Activated CD4-positive, alpha-beta memory T cell treated with anti-CD3 and anti-CD28 coated beads, Interleukin-2, amount 10 ng/mL, durations not matched to agents 7 days and 5 days (primary cell): ENCODE measurements around the gene WDR44. TPM values are rescaled to one million over a fixed set of nuclear protein-coding genes. Genes with fewer than 3 reads are reported as not detected.

Experiments
- CTCF ChIA-PET: fragments of 350-600 bp; sonication (Branson Sonifier 250); formaldehyde crosslinking; loops from one replicate; lab custom pipeline; 2021; ENCODE audit warnings: antibody characterized with exemption, inconsistent platforms; lab: Charles Lee
- POLR2A ChIA-PET: fragments of 350-600 bp; sonication (Branson Sonifier 250); formaldehyde crosslinking; loops from one replicate; lab custom pipeline; 2021; ENCODE audit warnings: antibody characterized with exemption; lab: Charles Lee
- DNase-seq: peaks from one replicate; pipeline ENCODE4 v3.0.0-alpha.2; 2020
- H3K27ac Mint-ChIP-seq: one replicate; pipeline ENCODE4 v1.8.0; 2021; ENCODE audit warnings: mild to moderate bottlenecking, mixed read lengths
- H3K27me3 Mint-ChIP-seq: one replicate; pipeline ENCODE4 v1.8.0; 2021; ENCODE audit warnings: mixed read lengths
- H3K36me3 Mint-ChIP-seq: one replicate; pipeline ENCODE4 v1.8.0; 2021; ENCODE audit warnings: low read depth, mixed read lengths
- H3K4me1 Mint-ChIP-seq: one replicate; pipeline ENCODE4 v1.8.0; 2021; ENCODE audit warnings: mixed read lengths
- H3K4me3 Mint-ChIP-seq: one replicate; pipeline ENCODE4 v1.8.0; 2021; ENCODE audit warnings: mild to moderate bottlenecking, mixed read lengths
- H3K9me3 Mint-ChIP-seq: one replicate; pipeline ENCODE4 v1.8.0; 2021; ENCODE audit warnings: mixed read lengths
- total RNA-seq, 2 experiments: library from RNA; stranded (reverse); gene quantifications; one replicate each; pipeline ENCODE4 v1.2.3, GENCODE V29; 2021

The WDR44 gene
- total RNA-seq, 2 experiments from 2014 or later: 18.9 to 19.9 TPM

DNA sequence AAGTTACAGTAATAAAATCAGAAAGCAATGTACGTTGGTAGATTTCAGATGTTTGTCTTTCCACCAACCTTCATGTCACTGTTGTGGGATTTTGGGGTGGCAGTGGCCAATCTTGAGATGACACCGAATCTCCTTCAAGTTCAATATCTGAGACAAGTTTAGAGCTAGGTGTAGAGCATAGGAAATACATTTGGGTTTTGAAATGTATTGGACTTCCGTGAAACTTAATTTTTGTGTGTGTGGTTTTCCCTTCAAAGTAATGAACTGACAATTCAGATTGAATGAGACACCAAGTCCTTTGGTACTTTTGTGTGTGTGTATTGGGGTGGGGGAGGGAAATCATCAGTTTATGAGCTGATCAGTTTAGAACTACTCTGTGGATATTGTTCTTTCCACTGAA, 1.8 kb downstream of the WDR44 start:
- H3K9me3 Mint-ChIP-seq: no peaks in the 10 kb centered on the region
- peak; percentile 17 for DNase-seq
- peaks cover 49% of the 10 kb centered on the region for H3K4me1 Mint-ChIP-seq
- no peaks in the 10 kb centered on the region for H3K36me3 Mint-ChIP-seq
- H3K4me3 Mint-ChIP-seq: peak overlapping the region; percentile 97
- no peaks in the 10 kb centered on the region for H3K27me3 Mint-ChIP-seq
- CTCF ChIA-PET: interaction anchor here (1.0 kb wide), 1 partner anchor 112 kb away, joined by 3 read pairs; no protein-coding TSS in a partner anchor
- POLR2A ChIA-PET: interaction anchor here (0.8 to 4.0 kb wide), 2 partner anchors 47 to 148 kb away, joined by 3 to 23 read pairs; partner anchors contain the start of gene DOCK11
- peak overlapping the region; percentile 98 for H3K27ac Mint-ChIP-seq

- peak overlapping the region; percentile 97 for H3K4me3 Mint-ChIP-seq
- no peaks in the 10 kb centered on the region for H3K27me3 Mint-ChIP-seq
- H3K36me3 Mint-ChIP-seq: no peaks in the 10 kb centered on the region
- peaks cover 54% of the 10 kb centered on the region for H3K4me1 Mint-ChIP-seq
- ChIA-PET POLR2A (interaction anchor here (0.8 to 4.0 kb wide), 2 partner anchors 46 to 148 kb away, joined by 3 to 23 read pairs; partner anchors contain the start of gene DOCK11), CTCF (interaction anchor here (1.0 kb wide), 1 partner anchor 111 kb away, joined by 3 read pairs; no protein-coding TSS in a partner anchor)
- DNase-seq: no peak
- peak overlapping the region; percentile 98 for H3K27ac Mint-ChIP-seq
- no peaks in the 10 kb centered on the region for H3K9me3 Mint-ChIP-seq
Observed at GRCh38 chrX:118348186-118348810, 2.4 kb downstream of the WDR44 start.

DNA sequence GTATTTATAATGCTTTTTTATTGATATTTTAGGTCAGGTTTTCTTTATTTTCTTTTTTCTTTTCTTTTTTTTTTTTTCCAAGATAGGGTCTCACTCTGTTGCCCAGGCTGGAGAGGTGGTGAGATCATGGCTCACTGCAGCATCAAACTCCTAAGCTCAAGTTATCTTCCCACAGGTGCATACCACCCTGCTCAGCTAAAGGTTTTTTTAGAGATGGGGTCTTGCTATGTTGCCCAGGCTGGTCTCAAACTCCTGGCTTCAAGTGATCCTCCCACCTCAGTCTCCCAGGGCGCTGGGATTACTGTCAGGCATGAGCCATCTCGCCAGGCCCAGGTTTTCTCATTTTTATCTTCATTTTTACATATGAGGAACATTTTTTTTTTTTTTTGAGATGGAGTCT, 3.3 kb downstream of the WDR44 start:
- no peaks in the 10 kb centered on the region for H3K36me3 Mint-ChIP-seq
- H3K4me3 Mint-ChIP-seq: no peak overlapping the region
- H3K27ac Mint-ChIP-seq: no peak overlapping the region
- ChIA-PET CTCF (no interaction called here), POLR2A (interaction anchor here (4.0 kb wide), 1 partner anchor 147 kb away, joined by 23 read pairs; the partner anchor contains the start of gene DOCK11)
- H3K27me3 Mint-ChIP-seq: no peaks in the 10 kb centered on the region
- no peak for DNase-seq
- no peaks in the 10 kb centered on the region for H3K9me3 Mint-ChIP-seq
- peaks cover 58% of the 10 kb centered on the region for H3K4me1 Mint-ChIP-seq

GRCh38 chrX:118350221-118350620, 4.3 kb downstream of the WDR44 start:
- Mint-ChIP-seq H3K27me3 (no peaks in the 10 kb centered on the region), H3K4me3 (peak overlapping the region; percentile 21), H3K4me1 (peaks cover 60% of the 10 kb centered on the region), H3K9me3 (no peaks in the 10 kb centered on the region), H3K36me3 (no peaks in the 10 kb centered on the region), H3K27ac (no peak overlapping the region)
- CTCF ChIA-PET: no interaction called here
- DNase-seq: no peak
- POLR2A ChIA-PET: no interaction called here

GRCh38 chrX:118350706-118351105, 4.8 kb downstream of the WDR44 start:
- Mint-ChIP-seq H3K27me3 (no peaks in the 10 kb centered on the region), H3K27ac (no peak overlapping the region), H3K36me3 (no peaks in the 10 kb centered on the region), H3K4me1 (peaks cover 61% of the 10 kb centered on the region), H3K9me3 (no peaks in the 10 kb centered on the region), H3K4me3 (no peak overlapping the region)
- ChIA-PET CTCF (no interaction called here), POLR2A (no interaction called here)
- DNase-seq: no peak

DNA sequence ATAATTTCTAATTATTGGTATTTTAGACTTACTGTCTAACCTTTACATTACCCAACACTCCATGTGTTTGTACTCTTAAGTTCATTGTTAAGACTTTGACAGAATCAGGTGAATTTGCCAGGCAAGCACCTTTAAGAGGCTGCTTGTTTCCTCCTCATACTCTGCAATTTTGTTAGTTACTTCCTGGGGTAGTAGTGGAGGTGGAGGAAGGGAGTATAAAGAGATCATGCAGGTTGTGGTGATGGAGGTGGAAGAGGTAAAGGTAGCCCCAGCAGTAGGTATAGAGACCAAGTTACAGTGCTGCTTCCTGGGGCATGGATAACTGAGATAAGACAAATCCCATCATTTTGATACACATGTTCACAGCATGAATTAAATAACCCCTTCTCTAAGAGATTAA, 6.7 kb downstream of the WDR44 start:
- DNase-seq: no peak
- Mint-ChIP-seq H3K4me3 (no peak overlapping the region), H3K9me3 (no peaks in the 10 kb centered on the region), H3K4me1 (peaks cover 63% of the 10 kb centered on the region), H3K27ac (peak overlapping the region; percentile 42), H3K27me3 (no peaks in the 10 kb centered on the region), H3K36me3 (no peaks in the 10 kb centered on the region)
- POLR2A ChIA-PET: interaction anchor here (0.6 kb wide), 1 partner anchor 11 kb away, joined by 3 read pairs; no protein-coding TSS in a partner anchor
- CTCF ChIA-PET: no interaction called here

- H3K4me3 Mint-ChIP-seq: no peak overlapping the region
- H3K36me3 Mint-ChIP-seq: no peaks in the 10 kb centered on the region
- POLR2A ChIA-PET: interaction anchor here (0.6 kb wide), 1 partner anchor 10 kb away, joined by 3 read pairs; no protein-coding TSS in a partner anchor
- CTCF ChIA-PET: no interaction called here
- H3K4me1 Mint-ChIP-seq: peaks cover 56% of the 10 kb centered on the region
- DNase-seq: no peak
- H3K9me3 Mint-ChIP-seq: no peaks in the 10 kb centered on the region
- H3K27ac Mint-ChIP-seq: no peak overlapping the region
- H3K27me3 Mint-ChIP-seq: no peaks in the 10 kb centered on the region
Observed at GRCh38 chrX:118353081-118353850, 7.4 kb downstream of the WDR44 start.

DNA sequence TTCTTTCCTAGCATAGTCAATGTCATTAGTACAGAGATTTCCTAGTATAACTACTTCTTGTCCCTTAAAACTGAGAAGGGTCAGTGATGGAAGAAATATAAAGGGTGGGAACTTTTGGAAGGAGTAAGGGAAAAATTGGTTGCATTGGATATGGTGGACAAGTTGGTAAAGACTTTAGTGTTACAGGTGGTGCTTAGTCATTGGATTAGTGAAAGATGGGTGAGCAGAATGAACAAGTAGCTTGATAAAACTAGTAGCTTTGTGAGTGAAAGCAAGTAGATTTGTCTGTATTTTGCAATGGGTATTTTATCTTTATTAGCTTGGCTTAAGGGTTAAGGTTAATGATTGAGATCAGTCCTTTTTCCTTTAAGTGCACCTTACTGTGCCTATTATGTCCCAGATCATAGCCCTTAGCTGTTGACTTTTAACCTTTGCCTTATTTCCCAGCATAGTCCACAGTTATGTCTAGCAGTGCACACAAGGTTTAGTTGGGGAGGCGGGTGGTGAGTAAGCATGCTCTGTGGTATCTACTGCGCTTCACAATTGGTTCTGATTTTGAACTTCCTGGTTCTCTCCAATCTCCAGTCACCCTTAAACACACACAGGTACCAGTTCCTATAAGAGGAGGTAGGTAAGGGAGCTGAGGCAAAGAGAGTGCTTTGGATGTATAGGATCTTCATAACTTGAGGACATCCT, 9.5 kb downstream of the WDR44 start:
- DNase-seq: no peak
- CTCF ChIA-PET: no interaction called here
- POLR2A ChIA-PET: no interaction called here
- Mint-ChIP-seq H3K4me3 (no peak overlapping the region), H3K36me3 (no peaks in the 10 kb centered on the region), H3K9me3 (no peaks in the 10 kb centered on the region), H3K27me3 (no peaks in the 10 kb centered on the region), H3K27ac (no peak overlapping the region), H3K4me1 (peaks cover 37% of the 10 kb centered on the region)

DNA sequence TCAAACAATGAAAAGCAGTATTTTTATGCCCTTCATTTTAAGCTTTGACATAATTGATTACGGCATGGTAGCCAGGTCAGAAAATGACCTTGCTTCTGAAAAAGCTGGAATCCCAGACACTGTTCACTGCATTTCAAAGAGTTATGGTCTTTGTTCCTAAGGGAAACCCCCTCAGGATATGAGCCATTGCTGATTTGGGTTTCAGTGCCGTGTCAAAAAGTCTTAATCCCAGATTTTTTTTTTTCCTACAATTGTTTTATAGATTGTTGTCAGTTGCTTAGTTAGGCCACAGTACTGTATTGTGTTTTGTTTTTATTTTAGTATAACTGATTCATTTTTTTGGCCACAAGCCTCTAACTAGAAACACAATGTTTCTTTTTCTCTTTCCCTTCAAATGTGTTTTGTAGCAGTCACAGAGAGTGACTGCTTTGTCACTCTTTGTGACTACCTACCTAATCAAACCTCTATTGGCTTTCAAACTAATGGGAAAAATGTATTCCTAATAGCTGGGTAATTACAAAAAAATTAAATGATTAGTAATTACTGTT, 10.3 kb downstream of the WDR44 start:
- peaks cover 31% of the 10 kb centered on the region for H3K4me1 Mint-ChIP-seq
- H3K27me3 Mint-ChIP-seq: no peaks in the 10 kb centered on the region
- H3K27ac Mint-ChIP-seq: no peak overlapping the region
- H3K4me3 Mint-ChIP-seq: no peak overlapping the region
- H3K36me3 Mint-ChIP-seq: no peaks in the 10 kb centered on the region
- H3K9me3 Mint-ChIP-seq: no peaks in the 10 kb centered on the region
- no peak for DNase-seq
- CTCF ChIA-PET: no interaction called here
- POLR2A ChIA-PET: no interaction called here

DNA sequence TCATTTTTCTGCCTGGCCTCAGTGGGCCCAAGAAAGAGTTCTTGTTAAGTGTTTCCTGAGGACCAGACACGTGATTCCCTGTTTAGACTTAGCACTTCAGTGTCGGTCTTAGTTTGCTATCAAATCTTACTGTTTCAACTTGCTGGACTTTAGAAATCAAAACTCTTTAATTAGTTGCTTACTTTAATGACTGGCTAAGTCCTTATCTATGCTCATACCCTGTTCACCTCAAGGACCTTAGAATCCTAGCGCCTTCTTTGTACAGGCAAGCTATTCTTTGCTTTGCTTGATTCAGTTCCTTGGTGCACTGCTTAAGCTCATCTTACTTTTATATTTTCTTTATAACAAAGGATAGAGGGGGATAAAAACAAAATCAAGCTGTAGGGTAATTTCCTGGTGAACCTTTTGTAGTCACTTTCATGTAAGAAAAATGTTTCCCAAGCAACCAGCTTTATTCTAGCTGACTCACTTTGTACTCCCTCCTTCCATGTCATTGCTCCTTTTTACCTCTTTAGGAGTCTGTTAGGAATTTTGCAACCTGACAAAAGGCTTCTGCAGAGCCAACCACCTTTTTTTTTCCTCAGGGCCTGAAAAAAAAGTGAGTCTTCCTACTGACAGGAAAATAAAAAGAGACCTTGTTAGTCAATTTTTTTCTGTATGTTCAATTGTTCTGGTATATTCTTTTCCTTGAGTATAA, 14.7 kb downstream of the WDR44 start:
- no peak for DNase-seq
- Mint-ChIP-seq H3K4me3 (no peak overlapping the region), H3K27ac (no peak overlapping the region), H3K9me3 (no peaks in the 10 kb centered on the region), H3K27me3 (no peaks in the 10 kb centered on the region), H3K36me3 (no peaks in the 10 kb centered on the region), H3K4me1 (peaks cover 6% of the 10 kb centered on the region)
- CTCF ChIA-PET: no interaction called here
- POLR2A ChIA-PET: no interaction called here

- Mint-ChIP-seq H3K27me3 (no peaks in the 10 kb centered on the region), H3K9me3 (no peaks in the 10 kb centered on the region), H3K4me1 (peaks cover 3% of the 10 kb centered on the region), H3K27ac (no peak overlapping the region), H3K36me3 (peaks cover 6% of the 10 kb centered on the region), H3K4me3 (no peak overlapping the region)
- POLR2A ChIA-PET: no interaction called here
- CTCF ChIA-PET: no interaction called here
- no peak for DNase-seq
Observed at GRCh38 chrX:118364261-118364660, 18.4 kb downstream of the WDR44 start.

DNA sequence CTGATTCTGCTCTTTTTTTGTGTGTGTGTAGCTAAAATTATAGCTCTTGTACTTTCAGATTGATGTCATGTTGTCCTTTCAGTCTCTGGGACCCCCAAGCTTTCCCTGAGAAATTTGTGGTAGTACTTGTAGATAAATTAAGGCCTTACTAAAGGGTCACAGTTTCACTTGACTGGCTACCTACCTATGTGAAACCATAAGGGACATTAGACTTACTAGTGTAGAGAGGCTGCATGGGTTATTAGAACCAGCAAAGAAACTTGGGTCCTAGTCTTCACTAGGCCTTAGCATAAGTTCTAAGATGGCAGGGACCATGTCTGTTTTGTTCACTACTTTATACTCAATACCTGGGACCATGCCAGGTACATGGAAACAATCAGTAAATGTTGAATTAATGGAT, 21.4 kb downstream of the WDR44 start:
- H3K4me1 Mint-ChIP-seq: peaks cover 3% of the 10 kb centered on the region
- no peak for DNase-seq
- no peak overlapping the region for H3K27ac Mint-ChIP-seq
- no peaks in the 10 kb centered on the region for H3K27me3 Mint-ChIP-seq
- peaks cover 6% of the 10 kb centered on the region for H3K36me3 Mint-ChIP-seq
- POLR2A ChIA-PET: no interaction called here
- CTCF ChIA-PET: interaction anchor here (0.8 kb wide), 1 partner anchor 48 kb away, joined by 3 read pairs; no protein-coding TSS in a partner anchor
- H3K9me3 Mint-ChIP-seq: no peaks in the 10 kb centered on the region
- no peak overlapping the region for H3K4me3 Mint-ChIP-seq
